Measurements from ENCODE around the gene CENPF.
"Not testable (repeated sequence)": the region's sequence is repeated elsewhere in the genome, so short reads cannot be mapped to it uniquely, and the experiment has no call there.

DNA sequence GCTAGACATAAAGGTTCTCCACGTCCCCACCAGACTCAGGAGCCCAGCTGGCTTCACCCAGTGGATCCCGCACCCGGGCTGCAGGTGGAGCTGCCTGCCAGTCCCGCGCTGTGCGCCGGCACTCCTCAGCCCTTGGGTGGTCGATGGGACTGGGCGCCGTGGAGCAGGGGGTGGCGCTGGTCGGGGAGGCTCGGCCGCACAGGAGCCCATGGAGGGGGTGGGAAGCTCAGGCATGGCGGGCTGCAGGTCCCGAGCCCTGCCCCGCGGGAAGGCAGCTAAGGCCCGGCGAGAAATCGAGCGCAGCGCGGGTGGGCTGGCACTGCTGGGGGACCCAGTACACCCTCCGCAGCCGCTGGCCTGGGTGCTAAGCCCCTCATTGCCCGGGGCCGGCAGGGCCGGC lies 70.0 kb downstream of the CENPF start:
- TF ChIP-seq, protein P1, sequence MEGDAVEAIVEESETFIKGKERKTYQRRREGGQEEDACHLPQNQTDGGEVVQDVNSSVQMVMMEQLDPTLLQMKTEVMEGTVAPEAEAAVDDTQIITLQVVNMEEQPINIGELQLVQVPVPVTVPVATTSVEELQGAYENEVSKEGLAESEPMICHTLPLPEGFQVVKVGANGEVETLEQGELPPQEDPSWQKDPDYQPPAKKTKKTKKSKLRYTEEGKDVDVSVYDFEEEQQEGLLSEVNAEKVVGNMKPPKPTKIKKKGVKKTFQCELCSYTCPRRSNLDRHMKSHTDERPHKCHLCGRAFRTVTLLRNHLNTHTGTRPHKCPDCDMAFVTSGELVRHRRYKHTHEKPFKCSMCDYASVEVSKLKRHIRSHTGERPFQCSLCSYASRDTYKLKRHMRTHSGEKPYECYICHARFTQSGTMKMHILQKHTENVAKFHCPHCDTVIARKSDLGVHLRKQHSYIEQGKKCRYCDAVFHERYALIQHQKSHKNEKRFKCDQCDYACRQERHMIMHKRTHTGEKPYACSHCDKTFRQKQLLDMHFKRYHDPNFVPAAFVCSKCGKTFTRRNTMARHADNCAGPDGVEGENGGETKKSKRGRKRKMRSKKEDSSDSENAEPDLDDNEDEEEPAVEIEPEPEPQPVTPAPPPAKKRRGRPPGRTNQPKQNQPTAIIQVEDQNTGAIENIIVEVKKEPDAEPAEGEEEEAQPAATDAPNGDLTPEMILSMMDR (IDR thresholded peaks at IDR 0.05): not testable (repeated sequence)
- TF ChIP-seq POLR2A (IDR thresholded peaks at IDR 0.05): not testable (repeated sequence)

All from heart left ventricle (tissue), 13 donors.